ENCODE results near the gene CST9. TPM values are rescaled to one million over a fixed set of nuclear protein-coding genes. Genes with fewer than 3 reads are reported as not detected.

The CST9 gene
- total RNA-seq, 1 donor from 2014 or later = not detected

- no peaks in the 10 kb centered on the region for H3K27me3 ChIP-seq (ENCODE audit: low read depth)
- peaks cover 33% of the 10 kb centered on the region for H3K4me1 ChIP-seq
- ATAC-seq (no peak), DNase-seq (no peak)
- no peak overlapping the region for H3K27ac ChIP-seq
- H3K4me3 ChIP-seq = no peak overlapping the region
- intact Hi-C loops (cut with DNase I) = no loop called here
- H3K36me3 ChIP-seq = no peaks in the 10 kb centered on the region
- H3K9me3 ChIP-seq = no peaks in the 10 kb centered on the region
- TF ChIP-seq CTCF (IDR thresholded peaks at IDR 0.05) = no peak
Measured at GRCh38 chr20:23652371-23652770, 46.7 kb upstream of the CST9 start.

GRCh38 chr20:23651117-23651516 is 45.4 kb upstream of the CST9 start:
- H3K4me3 ChIP-seq = no peak overlapping the region
- H3K27me3 ChIP-seq (ENCODE audit: low read depth) = no peaks in the 10 kb centered on the region
- intact Hi-C loops (cut with DNase I) = no loop called here
- peaks cover 37% of the 10 kb centered on the region for H3K4me1 ChIP-seq
- no peaks in the 10 kb centered on the region for H3K9me3 ChIP-seq
- DNase-seq (no peak), ATAC-seq (no peak)
- no peak for TF ChIP-seq CTCF (IDR thresholded peaks at IDR 0.05)
- H3K36me3 ChIP-seq = no peaks in the 10 kb centered on the region
- H3K27ac ChIP-seq = no peak overlapping the region

- DNase-seq = no peak
- no peak overlapping the region for H3K27ac ChIP-seq
- no peak for ATAC-seq
- no peaks in the 10 kb centered on the region for H3K27me3 ChIP-seq (ENCODE audit: low read depth)
- intact Hi-C loops (cut with DNase I) = no loop called here
- TF ChIP-seq CTCF (IDR thresholded peaks at IDR 0.05) = no peak
- H3K9me3 ChIP-seq = no peaks in the 10 kb centered on the region
- H3K36me3 ChIP-seq = no peaks in the 10 kb centered on the region
- peaks cover 28% of the 10 kb centered on the region for H3K4me1 ChIP-seq
- no peak overlapping the region for H3K4me3 ChIP-seq
Measured at GRCh38 chr20:23649830-23650417, 44.2 kb upstream of the CST9 start.

- no peaks in the 10 kb centered on the region for H3K9me3 ChIP-seq
- no peak for ATAC-seq
- DNase-seq = no peak
- no peaks in the 10 kb centered on the region for H3K36me3 ChIP-seq
- intact Hi-C loops (cut with DNase I) = no loop called here
- H3K4me3 ChIP-seq = no peak overlapping the region
- H3K27me3 ChIP-seq (ENCODE audit: low read depth) = no peaks in the 10 kb centered on the region
- H3K4me1 ChIP-seq = peaks cover 21% of the 10 kb centered on the region
- no peak overlapping the region for H3K27ac ChIP-seq
- TF ChIP-seq CTCF (IDR thresholded peaks at IDR 0.05) = no peak
Measured at GRCh38 chr20:23649242-23649641, 43.5 kb upstream of the CST9 start.

GRCh38 chr20:23647346-23647745 is 41.6 kb upstream of the CST9 start:
- no peak for TF ChIP-seq CTCF (IDR thresholded peaks at IDR 0.05)
- intact Hi-C loops (cut with DNase I) = no loop called here
- Histone ChIP-seq H3K4me1 (peaks cover 19% of the 10 kb centered on the region), H3K36me3 (no peaks in the 10 kb centered on the region), H3K4me3 (no peak overlapping the region), H3K27ac (no peak overlapping the region), H3K9me3 (no peaks in the 10 kb centered on the region), H3K27me3 (ENCODE audit: low read depth) (no peaks in the 10 kb centered on the region)
- ATAC-seq (no peak), DNase-seq (no peak)

All from lower lobe of right lung (tissue), 2 donors.